HepG2 (cell line): ENCODE measurements around the gene SEH1L. TPM values are rescaled to one million over a fixed set of nuclear protein-coding genes. Genes with fewer than 3 reads are reported as not detected.
A peak's percentile ranks its signal among the peaks of the same experiment; 100 is the strongest.

Experiments
- EHMT2 ChIP-seq: fragments of 200-600 bp; sonication (generic); IDR thresholded peaks from 2 replicates; pipeline ENCODE4 v1.7.0; 2017; ENCODE audit warnings: antibody characterized with exemption, low read depth, low read length, borderline replicate concordance
- ELF4 ChIP-seq: sonication (generic); formaldehyde crosslinking; IDR thresholded peaks from 2 replicates; pipeline ENCODE4 v1.5.0; 2020; ENCODE audit warnings: missing genetic modification reagents, mild to moderate bottlenecking, moderate library complexity, borderline replicate concordance
- FOXC1 ChIP-seq: sonication (generic); formaldehyde crosslinking; IDR thresholded peaks from 2 replicates; pipeline ENCODE4 v1.8.0; 2022; ENCODE audit warnings: mild to moderate bottlenecking, missing genetic modification reagents, borderline replicate concordance
- MED8 ChIP-seq: sonication (generic); formaldehyde crosslinking; IDR thresholded peaks from 2 replicates; pipeline ENCODE4 v1.8.1; 2023; ENCODE audit warnings: mild to moderate bottlenecking, missing genetic modification reagents; ENCODE audit not compliant: insufficient replicate concordance
- NCOA5 ChIP-seq: sonication (generic); formaldehyde crosslinking; IDR thresholded peaks from 2 replicates; pipeline ENCODE4 v1.4.0; 2020; ENCODE audit warnings: missing genetic modification reagents
- SIX4 ChIP-seq: sonication (generic); formaldehyde crosslinking; IDR thresholded peaks from 2 replicates; pipeline ENCODE4 v1.4.0; 2020; ENCODE audit warnings: missing genetic modification reagents
- XRCC5 ChIP-seq: fragments of 200-400 bp; formaldehyde crosslinking; optimal IDR thresholded peaks from 2 replicates; pipeline ENCODE3; 2017; ENCODE audit warnings: mild to moderate bottlenecking, low read length
- ZBTB8A ChIP-seq: sonication (generic); formaldehyde crosslinking; IDR thresholded peaks from 2 replicates; pipeline ENCODE4 v1.4.0; 2020; ENCODE audit warnings: mild to moderate bottlenecking, low read depth, missing genetic modification reagents, borderline replicate concordance
- ZFP82 ChIP-seq: sonication (generic); formaldehyde crosslinking; IDR thresholded peaks from 2 replicates; pipeline ENCODE4 v1.5.1; 2020; ENCODE audit warnings: mild to moderate bottlenecking, missing genetic modification reagents, borderline replicate concordance
- ZKSCAN1 ChIP-seq: fragments of 150-350 bp; IDR thresholded peaks from 2 replicates; pipeline ENCODE4 v1.6.1; 2014; ENCODE audit warnings: low read length
- ZNF350 ChIP-seq: sonication (generic); formaldehyde crosslinking; IDR thresholded peaks from 2 replicates; pipeline ENCODE4 v1.4.0; 2020; ENCODE audit warnings: mild to moderate bottlenecking, low read depth, missing genetic modification reagents, borderline replicate concordance
- ZNF543 ChIP-seq: sonication (generic); formaldehyde crosslinking; IDR thresholded peaks from 2 replicates; pipeline ENCODE4 v1.4.0; 2020; ENCODE audit warnings: mild to moderate bottlenecking, missing genetic modification reagents
- ZNF747 ChIP-seq: sonication (generic); formaldehyde crosslinking; IDR thresholded peaks from 2 replicates; pipeline ENCODE4 v1.8.1; 2023; ENCODE audit warnings: missing genetic modification reagents, mild to moderate bottlenecking, borderline replicate concordance
- ZNF772 ChIP-seq: sonication (generic); formaldehyde crosslinking; IDR thresholded peaks from 2 replicates; pipeline ENCODE4 v1.5.0; 2020; ENCODE audit warnings: mild to moderate bottlenecking, missing genetic modification reagents
- ZSCAN12 ChIP-seq: sonication (generic); formaldehyde crosslinking; IDR thresholded peaks from 2 replicates; pipeline ENCODE4 v1.9.0; 2021; ENCODE audit warnings: mild to moderate bottlenecking, missing genetic modification reagents
- ZZZ3 ChIP-seq: sonication (generic); formaldehyde crosslinking; IDR thresholded peaks from 2 replicates; pipeline ENCODE4 v1.4.0; 2020; ENCODE audit warnings: missing genetic modification reagents, mild to moderate bottlenecking, borderline replicate concordance
- polyA plus RNA-seq, 8 experiments: library from polyadenylated mRNA; depleted of rRNA in 3 of 8; stranded (reverse) in 7 of 8; unstranded in 1 of 8; fragments of >200 nt; fragmentation: Illumina TruSeq in 4 of 8; extraction: Trizol in 4 of 8; gene quantifications; 2 replicates each; pipeline versions ENCODE4 v1.2.1 to v1.2.3, GENCODE V29; 2011 to 2016; ENCODE audit warnings: low read depth in 4 of 8, missing spikeins in 1 of 8, mixed read lengths in 1 of 8; ENCODE audit not compliant: insufficient read depth in 1 of 8
- total RNA-seq, 5 experiments: library from RNA; depleted of rRNA; stranded (reverse); fragments of >200 nt; fragmentation: Illumina TruSeq; extraction: Trizol; gene quantifications; 2 replicates each; pipeline ENCODE4 v1.2.3, GENCODE V29; 2016; ENCODE audit warnings: low read depth in 1 of 5
- TF ChIP-seq, protein P1 (sequence below): sonication (generic); formaldehyde crosslinking; IDR thresholded peaks from 2 replicates; pipeline ENCODE4 v1.9.0; 2021; ENCODE audit warnings: missing genetic modification reagents, borderline replicate concordance
- TF ChIP-seq, protein P2 (sequence below): sonication (generic); formaldehyde crosslinking; IDR thresholded peaks from 2 replicates; pipeline ENCODE4 v1.4.0; 2020; ENCODE audit warnings: low read depth, mild to moderate bottlenecking, missing genetic modification reagents
- TF ChIP-seq, protein P3 (sequence below): IDR thresholded peaks from 2 replicates; pipeline ENCODE4 v1.6.1; 2018; ENCODE audit warnings: missing genetic modification reagents, mild to moderate bottlenecking, missing compliant biosample characterization
- TF ChIP-seq, protein P4 (sequence below): IDR thresholded peaks from 2 replicates; pipeline ENCODE4 v1.6.1; 2012; ENCODE audit warnings: inconsistent platforms
- TF ChIP-seq, protein P5 (sequence below): fragments of 450-650 bp; IDR thresholded peaks from 2 replicates; pipeline ENCODE4 v1.6.1; 2016

The SEH1L gene
- total and polyA plus RNA-seq, 2 of the 13 experiments (the other 11 are each of a cell fraction or from before 2014, with no cell fraction given): 59.6 to 63.5 TPM

DNA sequence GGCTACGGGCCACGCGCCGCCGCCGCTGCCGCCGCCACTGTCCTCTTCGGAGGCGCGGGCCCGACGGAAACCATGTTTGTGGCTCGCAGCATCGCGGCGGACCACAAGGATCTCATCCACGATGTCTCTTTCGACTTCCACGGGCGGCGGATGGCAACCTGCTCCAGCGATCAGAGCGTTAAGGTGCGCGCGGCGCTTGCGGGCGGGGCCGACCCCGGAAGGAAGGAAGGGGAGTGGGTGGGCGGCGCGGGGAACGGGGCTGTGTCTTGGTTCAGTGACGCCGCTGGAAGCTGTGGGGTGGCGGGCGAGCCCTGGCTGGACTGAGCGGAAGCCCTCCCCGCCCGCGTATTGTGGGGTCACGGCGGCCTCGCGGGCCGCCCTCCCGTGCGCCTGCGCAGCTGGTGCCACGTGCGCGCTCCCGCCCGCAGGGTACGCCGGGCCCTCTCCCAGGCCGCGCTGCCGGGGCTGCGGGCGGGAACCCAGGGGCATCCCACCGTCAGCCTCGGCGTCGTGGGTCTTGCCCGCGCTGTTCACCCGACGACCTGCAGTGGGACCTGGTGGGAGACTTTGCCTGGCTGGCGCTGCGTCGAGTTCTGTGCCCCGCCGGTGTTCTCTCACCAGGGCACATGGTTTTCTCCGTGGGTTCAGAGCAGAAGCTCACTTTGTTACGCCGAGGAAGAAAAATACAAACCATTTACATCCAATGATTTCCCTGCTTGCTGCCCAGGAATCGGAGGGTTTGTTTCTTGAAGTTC lies 416 bp downstream of the SEH1L start (continued):
- TF ChIP-seq, protein P1, sequence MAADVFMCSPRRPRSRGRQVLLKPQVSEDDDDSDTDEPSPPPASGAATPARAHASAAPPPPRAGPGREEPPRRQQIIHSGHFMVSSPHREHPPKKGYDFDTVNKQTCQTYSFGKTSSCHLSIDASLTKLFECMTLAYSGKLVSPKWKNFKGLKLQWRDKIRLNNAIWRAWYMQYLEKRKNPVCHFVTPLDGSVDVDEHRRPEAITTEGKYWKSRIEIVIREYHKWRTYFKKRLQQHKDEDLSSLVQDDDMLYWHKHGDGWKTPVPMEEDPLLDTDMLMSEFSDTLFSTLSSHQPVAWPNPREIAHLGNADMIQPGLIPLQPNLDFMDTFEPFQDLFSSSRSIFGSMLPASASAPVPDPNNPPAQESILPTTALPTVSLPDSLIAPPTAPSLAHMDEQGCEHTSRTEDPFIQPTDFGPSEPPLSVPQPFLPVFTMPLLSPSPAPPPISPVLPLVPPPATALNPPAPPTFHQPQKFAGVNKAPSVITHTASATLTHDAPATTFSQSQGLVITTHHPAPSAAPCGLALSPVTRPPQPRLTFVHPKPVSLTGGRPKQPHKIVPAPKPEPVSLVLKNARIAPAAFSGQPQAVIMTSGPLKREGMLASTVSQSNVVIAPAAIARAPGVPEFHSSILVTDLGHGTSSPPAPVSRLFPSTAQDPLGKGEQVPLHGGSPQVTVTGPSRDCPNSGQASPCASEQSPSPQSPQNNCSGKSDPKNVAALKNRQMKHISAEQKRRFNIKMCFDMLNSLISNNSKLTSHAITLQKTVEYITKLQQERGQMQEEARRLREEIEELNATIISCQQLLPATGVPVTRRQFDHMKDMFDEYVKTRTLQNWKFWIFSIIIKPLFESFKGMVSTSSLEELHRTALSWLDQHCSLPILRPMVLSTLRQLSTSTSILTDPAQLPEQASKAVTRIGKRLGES: peak; percentile 95
- peak; percentile 99 for TF ChIP-seq FOXC1 (CRISPR knock-in tag)
- TF ChIP-seq MED8 (CRISPR knock-in tag): no peak
- TF ChIP-seq NCOA5: no peak
- TF ChIP-seq EHMT2: no peak
- no peak; the same call in 1 of the 2 replicates for TF ChIP-seq ZNF350 (CRISPR knock-in tag)
- TF ChIP-seq ZNF543 (CRISPR knock-in tag): peak; percentile 89; the same call in 1 of the 2 replicates
- TF ChIP-seq, protein P2, sequence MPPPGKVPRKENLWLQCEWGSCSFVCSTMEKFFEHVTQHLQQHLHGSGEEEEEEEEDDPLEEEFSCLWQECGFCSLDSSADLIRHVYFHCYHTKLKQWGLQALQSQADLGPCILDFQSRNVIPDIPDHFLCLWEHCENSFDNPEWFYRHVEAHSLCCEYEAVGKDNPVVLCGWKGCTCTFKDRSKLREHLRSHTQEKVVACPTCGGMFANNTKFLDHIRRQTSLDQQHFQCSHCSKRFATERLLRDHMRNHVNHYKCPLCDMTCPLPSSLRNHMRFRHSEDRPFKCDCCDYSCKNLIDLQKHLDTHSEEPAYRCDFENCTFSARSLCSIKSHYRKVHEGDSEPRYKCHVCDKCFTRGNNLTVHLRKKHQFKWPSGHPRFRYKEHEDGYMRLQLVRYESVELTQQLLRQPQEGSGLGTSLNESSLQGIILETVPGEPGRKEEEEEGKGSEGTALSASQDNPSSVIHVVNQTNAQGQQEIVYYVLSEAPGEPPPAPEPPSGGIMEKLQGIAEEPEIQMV (CRISPR knock-in tag): peak; percentile 88; the same call in 1 of the 2 replicates
- TF ChIP-seq XRCC5: peak; percentile 50
- peak; percentile 61 for TF ChIP-seq ELF4 (CRISPR knock-in tag)
- no peak for TF ChIP-seq ZKSCAN1
- no peak for TF ChIP-seq ZZZ3 (CRISPR knock-in tag)
- TF ChIP-seq ZFP82 (CRISPR knock-in tag): no peak
- TF ChIP-seq, protein P3, sequence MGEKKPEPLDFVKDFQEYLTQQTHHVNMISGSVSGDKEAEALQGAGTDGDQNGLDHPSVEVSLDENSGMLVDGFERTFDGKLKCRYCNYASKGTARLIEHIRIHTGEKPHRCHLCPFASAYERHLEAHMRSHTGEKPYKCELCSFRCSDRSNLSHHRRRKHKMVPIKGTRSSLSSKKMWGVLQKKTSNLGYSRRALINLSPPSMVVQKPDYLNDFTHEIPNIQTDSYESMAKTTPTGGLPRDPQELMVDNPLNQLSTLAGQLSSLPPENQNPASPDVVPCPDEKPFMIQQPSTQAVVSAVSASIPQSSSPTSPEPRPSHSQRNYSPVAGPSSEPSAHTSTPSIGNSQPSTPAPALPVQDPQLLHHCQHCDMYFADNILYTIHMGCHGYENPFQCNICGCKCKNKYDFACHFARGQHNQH: peak; percentile 31; the same call in 1 of the 2 replicates
- peak; percentile 67; the same call in 1 of the 2 replicates for TF ChIP-seq ZBTB8A (CRISPR knock-in tag)
- peak; percentile 95 for TF ChIP-seq ZNF772 (CRISPR knock-in tag)
- TF ChIP-seq ZSCAN12 (CRISPR knock-in tag): peak; percentile 98
- TF ChIP-seq, protein P4, sequence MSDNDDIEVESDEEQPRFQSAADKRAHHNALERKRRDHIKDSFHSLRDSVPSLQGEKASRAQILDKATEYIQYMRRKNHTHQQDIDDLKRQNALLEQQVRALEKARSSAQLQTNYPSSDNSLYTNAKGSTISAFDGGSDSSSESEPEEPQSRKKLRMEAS: peak; percentile 99
- TF ChIP-seq, protein P5, sequence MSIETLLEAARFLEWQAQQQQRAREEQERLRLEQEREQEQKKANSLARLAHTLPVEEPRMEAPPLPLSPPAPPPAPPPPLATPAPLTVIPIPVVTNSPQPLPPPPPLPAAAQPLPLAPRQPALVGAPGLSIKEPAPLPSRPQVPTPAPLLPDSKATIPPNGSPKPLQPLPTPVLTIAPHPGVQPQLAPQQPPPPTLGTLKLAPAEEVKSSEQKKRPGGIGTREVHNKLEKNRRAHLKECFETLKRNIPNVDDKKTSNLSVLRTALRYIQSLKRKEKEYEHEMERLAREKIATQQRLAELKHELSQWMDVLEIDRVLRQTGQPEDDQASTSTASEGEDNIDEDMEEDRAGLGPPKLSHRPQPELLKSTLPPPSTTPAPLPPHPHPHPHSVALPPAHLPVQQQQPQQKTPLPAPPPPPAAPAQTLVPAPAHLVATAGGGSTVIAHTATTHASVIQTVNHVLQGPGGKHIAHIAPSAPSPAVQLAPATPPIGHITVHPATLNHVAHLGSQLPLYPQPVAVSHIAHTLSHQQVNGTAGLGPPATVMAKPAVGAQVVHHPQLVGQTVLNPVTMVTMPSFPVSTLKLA: no peak; the same call in 1 of the 2 replicates
- TF ChIP-seq SIX4 (CRISPR knock-in tag): peak; percentile 42; the same call in 1 of the 2 replicates
- peak; percentile 43; the same call in 1 of the 2 replicates for TF ChIP-seq ZNF747 (CRISPR knock-in tag)
